Skeletal muscle satellite cell (primary cell): ENCODE results near the gene COQ5. TPM values are rescaled to one million over a fixed set of nuclear protein-coding genes. Genes with fewer than 3 reads are reported as not detected.

Source experiments
- H3K27me3 ChIP-seq: 2 replicates; pipeline ENCODE4 v1.7.0; 2013; ENCODE audit warnings: low read length; ENCODE audit not compliant: control insufficient read depth, insufficient read depth
- H3K36me3 ChIP-seq: 2 replicates; pipeline ENCODE4 v1.7.0; 2013; ENCODE audit warnings: mild to moderate bottlenecking, control low read depth, low read length; ENCODE audit not compliant: insufficient read depth
- H3K4me1 ChIP-seq: 2 replicates; pipeline ENCODE4 v1.7.0; 2013; ENCODE audit warnings: low read length; ENCODE audit not compliant: control insufficient read depth, insufficient read depth
- H3K4me2 ChIP-seq: 2 replicates; pipeline ENCODE4 v1.7.0; 2013; ENCODE audit warnings: mild to moderate bottlenecking, low read length
- H3K4me3 ChIP-seq: 2 replicates; pipeline ENCODE4 v1.7.0; 2013; ENCODE audit warnings: low read length
- H3K9ac ChIP-seq: 2 replicates; pipeline ENCODE4 v1.7.0; 2013; ENCODE audit warnings: mild to moderate bottlenecking, low read depth, low read length, moderate library complexity
- H3K9me3 ChIP-seq: replicated peaks from 2 replicates; pipeline ENCODE4 v1.7.0; 2013; ENCODE audit warnings: mild to moderate bottlenecking, control low read depth, low read length
- small RNA-seq: library from RNA; depleted of rRNA; stranded (forward); fragments of <200 nt; gene quantifications from one replicate; pipeline ENCODE3, GENCODE V24; 2012

Gene COQ5

DNA sequence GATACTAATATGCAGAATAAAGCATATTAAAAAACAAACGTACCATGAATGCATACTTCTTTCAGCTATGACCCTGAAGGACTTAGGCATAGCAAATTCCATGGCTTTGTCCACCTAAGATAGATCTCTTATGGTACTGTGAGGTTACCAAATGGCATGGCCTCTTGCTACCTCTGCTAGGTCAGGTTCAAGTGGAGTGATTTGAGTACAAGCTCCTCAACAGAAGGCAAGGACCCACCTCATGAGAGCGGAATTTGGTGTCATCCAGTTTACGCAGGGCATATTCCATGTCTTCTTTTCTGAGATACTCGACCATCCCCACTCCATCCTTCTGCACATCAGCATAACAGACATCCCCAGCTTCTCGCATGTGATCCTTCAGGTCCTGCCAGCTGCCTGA, 65.2 kb downstream of the COQ5 start:
- H3K36me3 ChIP-seq, result peaks cover 83% of the 10 kb centered on the region
- no peaks in the 10 kb centered on the region for H3K9me3 ChIP-seq

DNA sequence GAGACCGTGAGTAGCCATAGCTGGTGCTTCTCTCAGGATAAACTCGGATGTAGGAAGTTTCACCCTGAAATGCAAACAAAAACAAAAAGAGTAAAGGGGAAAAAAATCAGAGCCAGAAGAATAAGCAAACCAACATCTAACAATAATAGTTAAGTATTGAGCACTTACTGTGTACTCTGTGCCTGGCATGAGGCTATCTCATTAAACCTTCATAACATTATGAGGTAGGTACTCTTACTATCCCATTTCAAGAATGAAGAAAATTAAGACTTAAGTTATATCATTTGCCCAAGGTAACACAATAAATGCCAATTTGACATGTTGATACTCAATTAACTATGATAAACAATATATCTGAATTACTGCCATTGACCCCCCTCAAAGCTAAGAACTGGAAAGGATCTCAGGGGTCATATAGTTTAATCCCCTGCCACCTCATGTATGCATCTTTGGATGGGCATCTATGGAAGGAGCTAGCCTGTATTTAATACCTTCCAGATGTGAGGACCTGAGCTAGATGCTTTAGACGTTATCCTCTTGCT, 66.8 kb downstream of the COQ5 start:
- Histone ChIP-seq H3K9ac (no peak overlapping the region), H3K27me3 (no peaks in the 10 kb centered on the region), H3K4me3 (no peak overlapping the region), H3K4me2 (no peak overlapping the region), H3K9me3 (no peaks in the 10 kb centered on the region), H3K36me3 (peaks cover 86% of the 10 kb centered on the region), H3K4me1 (peaks cover 2% of the 10 kb centered on the region)

More for the DNA sequence above, 65.2 kb downstream of the COQ5 start:
- Histone ChIP-seq H3K27me3 (no peaks in the 10 kb centered on the region), H3K4me1 (peaks cover 9% of the 10 kb centered on the region), H3K4me2 (no peak overlapping the region), H3K4me3 (no peak overlapping the region), H3K9ac (no peak overlapping the region)

DNA sequence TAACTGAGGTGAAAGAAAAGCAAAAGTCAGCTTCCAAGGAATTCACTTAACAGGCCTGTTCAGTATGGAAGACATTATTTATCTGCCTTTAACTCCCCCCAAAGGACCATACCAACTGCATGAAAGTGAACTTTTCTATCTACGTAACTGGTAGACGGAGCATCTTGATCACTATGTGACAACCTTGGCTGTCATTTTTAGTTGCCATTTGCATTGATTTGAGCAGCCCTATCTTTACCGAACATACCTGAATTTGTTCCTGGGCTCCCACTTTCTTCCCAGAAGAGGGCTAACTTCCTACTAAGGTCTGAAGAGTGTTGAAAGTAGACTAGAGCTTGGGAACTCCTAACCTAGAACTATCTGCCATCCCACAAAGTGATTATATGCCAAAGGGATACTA, 68.8 kb downstream of the COQ5 start:
- no peaks in the 10 kb centered on the region for H3K27me3 ChIP-seq
- H3K36me3 ChIP-seq, result peaks cover 85% of the 10 kb centered on the region
- no peaks in the 10 kb centered on the region for H3K9me3 ChIP-seq
- no peak overlapping the region for H3K9ac ChIP-seq
- H3K4me3 ChIP-seq, result no peak overlapping the region
- no peaks in the 10 kb centered on the region for H3K4me1 ChIP-seq
- H3K4me2 ChIP-seq, result no peak overlapping the region

DNA sequence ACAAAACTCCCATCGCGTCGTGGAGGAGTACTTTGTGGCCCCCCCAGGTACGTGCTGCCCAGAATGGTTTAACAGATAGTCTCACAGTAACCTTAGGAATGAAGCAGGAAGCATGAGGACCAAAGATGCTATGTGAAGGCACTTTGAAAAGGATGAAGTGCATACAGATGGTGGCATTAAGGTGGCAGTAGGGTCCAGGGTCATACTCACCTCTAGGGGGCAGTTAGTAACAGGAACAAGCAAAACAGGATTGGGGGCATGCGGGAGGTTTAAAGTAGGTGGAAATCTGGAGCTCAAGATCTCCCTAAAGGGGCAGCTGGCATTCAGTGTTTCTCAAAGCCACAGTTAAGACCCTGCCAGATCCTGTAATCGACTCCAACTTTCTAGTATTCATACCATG, 71.8 kb downstream of the COQ5 start:
- Histone ChIP-seq H3K36me3 (peaks cover 58% of the 10 kb centered on the region), H3K4me1 (no peaks in the 10 kb centered on the region), H3K9ac (no peak overlapping the region), H3K9me3 (no peaks in the 10 kb centered on the region), H3K4me2 (no peak overlapping the region), H3K4me3 (no peak overlapping the region), H3K27me3 (no peaks in the 10 kb centered on the region)

DNA sequence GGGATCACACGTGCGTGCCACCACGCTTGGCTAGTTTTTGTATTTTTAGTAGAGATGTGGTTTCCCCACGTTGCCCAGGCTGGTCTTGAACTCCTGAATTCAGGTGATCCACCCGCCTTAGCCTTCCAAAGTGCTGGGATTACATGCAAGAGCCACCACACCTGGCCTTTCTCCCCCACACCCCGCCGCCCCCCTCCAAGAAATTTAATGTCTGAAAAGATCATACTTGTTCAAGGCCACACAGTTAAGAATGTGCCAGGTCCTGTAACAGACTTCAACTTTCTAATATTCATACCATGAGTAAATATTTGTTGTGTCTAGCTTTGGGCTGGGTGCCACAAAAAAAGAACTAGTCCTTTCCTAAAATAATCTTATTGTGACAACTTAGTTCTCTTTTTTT, 73.7 kb downstream of the COQ5 start:
- no peak overlapping the region for H3K4me3 ChIP-seq
- H3K9me3 ChIP-seq, result no peaks in the 10 kb centered on the region
- no peaks in the 10 kb centered on the region for H3K27me3 ChIP-seq
- no peak overlapping the region for H3K4me2 ChIP-seq
- no peaks in the 10 kb centered on the region for H3K4me1 ChIP-seq
- H3K9ac ChIP-seq, result no peak overlapping the region
- peaks cover 46% of the 10 kb centered on the region for H3K36me3 ChIP-seq

DNA sequence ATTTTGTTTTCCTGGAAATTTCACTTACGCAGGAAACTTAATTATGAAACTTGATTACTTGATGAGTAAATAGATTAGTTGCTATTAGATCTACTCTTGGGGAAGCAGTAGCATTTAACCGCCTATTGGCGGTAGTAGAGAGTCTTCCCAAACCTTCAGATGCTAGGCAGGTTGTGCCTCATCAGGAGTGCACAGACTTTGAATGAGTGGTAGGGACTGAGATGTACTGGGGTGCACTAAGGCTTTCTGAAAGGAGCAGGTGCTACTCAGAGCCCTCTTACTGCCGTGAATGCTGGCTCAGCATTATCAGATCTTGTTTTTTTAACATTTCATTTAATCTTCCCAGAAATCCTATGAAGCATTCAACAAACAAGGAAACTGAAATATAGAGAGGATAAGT, 75.0 kb downstream of the COQ5 start:
- Histone ChIP-seq H3K36me3 (peaks cover 40% of the 10 kb centered on the region), H3K4me3 (no peak overlapping the region), H3K9ac (no peak overlapping the region), H3K4me2 (no peak overlapping the region), H3K4me1 (no peaks in the 10 kb centered on the region), H3K9me3 (no peaks in the 10 kb centered on the region), H3K27me3 (no peaks in the 10 kb centered on the region)

Small RNA genes lying within 50 kb of the gene (small RNA-seq; reads per million reads assigned to genes)
- gene RF00019, result not detected
